Endothelial cell of umbilical vein (primary cell): ENCODE results near the gene TBC1D13. TPM values are rescaled to one million over a fixed set of nuclear protein-coding genes. Genes with fewer than 3 reads are reported as not detected.

Experiments
- BruUV-seq: library from RNA; stranded (reverse); fragments of 400-500 nt; replicated peaks from 2 replicates; lab custom pipeline; 2021; lab: Mats Ljungman, UMichigan
- CTCF ChIA-PET: fragments of 300-600, 350-600 bp; sonication (Branson Sonifier 250); formaldehyde crosslinking; loops from one replicate; lab custom pipeline; 2021; ENCODE audit warnings: antibody characterized with exemption, inconsistent platforms; lab: Charles Lee
- POLR2A ChIA-PET: fragments of 300-600, 350-600 bp; sonication (Branson Sonifier 250); formaldehyde crosslinking; loops from one replicate; lab custom pipeline; 2021; ENCODE audit warnings: antibody characterized with exemption, inconsistent platforms; lab: Charles Lee
- DNase-seq: peaks from one replicate; pipeline ENCODE4 v3.0.0-alpha.2; 2011; ENCODE audit warnings: low read depth, low spot score
- FAIRE-seq: peaks from 2 replicates; lab custom pipeline; 2011; peaks lifted over from hg19 to GRCh38; lab: Jason Lieb, UNC
- H2AFZ ChIP-seq: 2 replicates; pipeline ENCODE4 v1.6.0; 2012; ENCODE audit warnings: low read depth, low read length, control low read depth, inconsistent platforms
- H3K27ac ChIP-seq: 2 replicates; pipeline ENCODE4 v1.5.1; 2011; ENCODE audit warnings: low read depth, mild to moderate bottlenecking, control low read depth, low read length, moderate library complexity; ENCODE audit not compliant: insufficient read depth
- H3K27me3 ChIP-seq, 2 experiments: 2 replicates each; pipeline versions ENCODE4 v1.6.0 to v1.6.1; 2011; ENCODE audit warnings: low read length in 2 of 2, mixed read lengths in 1 of 2; ENCODE audit not compliant: control insufficient read depth in 2 of 2, insufficient read depth in 2 of 2
- H3K36me3 ChIP-seq, 2 experiments: 2 replicates in 1 of 2; 3 replicates in 1 of 2; pipeline ENCODE4 v1.5.1; 2011; ENCODE audit warnings: low read length in 2 of 2, mild to moderate bottlenecking in 1 of 2, moderate library complexity in 1 of 2; ENCODE audit not compliant: control insufficient read depth in 2 of 2, insufficient read depth in 2 of 2; ENCODE audit errors: extremely low read depth in 1 of 2
- H3K4me1 ChIP-seq: 3 replicates; pipeline ENCODE4 v1.5.1; 2011; ENCODE audit warnings: mild to moderate bottlenecking, low read length; ENCODE audit not compliant: control insufficient read depth, insufficient read depth; ENCODE audit errors: extremely low read depth
- H3K4me2 ChIP-seq: 2 replicates; pipeline ENCODE4 v1.6.1; 2011; ENCODE audit warnings: low read length, control low read depth, mixed read lengths; ENCODE audit not compliant: insufficient read depth
- H3K4me3 ChIP-seq, 3 experiments: fragments of 200-600 bp in 1 of 3; sonication (generic), shearing (Covaris generic) in 1 of 3; replicated peaks in 1 of 3; 2 replicates each; pipeline ENCODE4 v1.5.1; 2011 to 2016; ENCODE audit warnings: control low read depth in 3 of 3, low read length in 3 of 3, mild to moderate bottlenecking in 2 of 3, inconsistent platforms in 1 of 3, low read depth in 1 of 3, moderate library complexity in 1 of 3; ENCODE audit not compliant: insufficient read depth in 1 of 3
- H3K79me2 ChIP-seq: 2 replicates; pipeline ENCODE4 v1.6.0; 2012; ENCODE audit warnings: low read length, inconsistent platforms; ENCODE audit not compliant: control insufficient read depth, insufficient read depth
- H3K9ac ChIP-seq: replicated peaks from 2 replicates; pipeline ENCODE3; 2011; ENCODE audit warnings: low read length, control low read depth; ENCODE audit not compliant: insufficient read depth; ENCODE audit errors: extremely low read depth
- H3K9me1 ChIP-seq: replicated peaks from 3 replicates; pipeline ENCODE4 v1.6.0; 2011; ENCODE audit warnings: mild to moderate bottlenecking, low read length; ENCODE audit not compliant: control insufficient read depth, insufficient read depth; ENCODE audit errors: extremely low read depth
- H3K9me3 ChIP-seq: replicated peaks from 2 replicates; pipeline ENCODE4 v1.5.1; 2012; ENCODE audit warnings: low read length, inconsistent platforms; ENCODE audit not compliant: control insufficient read depth, insufficient read depth
- H4K20me1 ChIP-seq: replicated peaks from 2 replicates; pipeline ENCODE3; 2011; ENCODE audit warnings: mild to moderate bottlenecking, low read length; ENCODE audit not compliant: control insufficient read depth, insufficient read depth; ENCODE audit errors: extremely low read depth
- CTCF ChIP-seq, 2 donors: IDR thresholded peaks; 1 replicate in 1 of 2; 2 replicates in 1 of 2; pipeline ENCODE4 v1.5.1; 2011; ENCODE audit warnings: low read length in 2 of 2, mild to moderate bottlenecking in 2 of 2, moderate library complexity in 2 of 2, control low read depth in 1 of 2, inconsistent platforms in 1 of 2, low read depth in 1 of 2; ENCODE audit not compliant: insufficient read depth in 1 of 2; ENCODE audit errors: extremely low read depth in 1 of 2
- EZH2 ChIP-seq: IDR thresholded peaks from 2 replicates; pipeline ENCODE4 v1.6.1; 2012; ENCODE audit warnings: borderline replicate concordance, low read depth, mild to moderate bottlenecking, moderate library complexity, low read length, inconsistent platforms; ENCODE audit not compliant: severe bottlenecking
- FOS ChIP-seq: IDR thresholded peaks from 2 replicates; pipeline ENCODE4 v1.6.1; 2011; ENCODE audit warnings: mild to moderate bottlenecking, low read length, moderate library complexity, borderline replicate concordance; ENCODE audit not compliant: insufficient read depth
- GATA2 ChIP-seq: IDR thresholded peaks from 2 replicates; pipeline ENCODE4 v1.7.0; 2011; ENCODE audit warnings: low read depth, mild to moderate bottlenecking, moderate library complexity, mixed read lengths, low read length; ENCODE audit not compliant: insufficient read length, insufficient read depth
- JUN ChIP-seq: IDR thresholded peaks from 2 replicates; pipeline ENCODE4 v1.6.1; 2011; ENCODE audit warnings: borderline replicate concordance, low read depth; ENCODE audit not compliant: insufficient read length, insufficient read depth
- MAX ChIP-seq: IDR thresholded peaks from 2 replicates; pipeline ENCODE4 v1.6.1; 2011; ENCODE audit not compliant: insufficient read depth, insufficient read length
- MYC ChIP-seq: IDR thresholded peaks from one replicate; pipeline ENCODE4 v1.6.1; 2011; ENCODE audit warnings: mild to moderate bottlenecking, low read depth, low read length
- POLR2A ChIP-seq: IDR thresholded peaks from 2 replicates; pipeline ENCODE4 v1.6.1; 2012; ENCODE audit warnings: low read depth, mild to moderate bottlenecking, control low read depth, low read length
- POLR2AphosphoS5 ChIP-seq: IDR thresholded peaks from 2 replicates; pipeline ENCODE4 v1.6.1; 2012; ENCODE audit warnings: low read depth, mild to moderate bottlenecking, control low read depth, low read length, moderate library complexity; ENCODE audit not compliant: insufficient read depth
- dilution Hi-C: fragments of 300-500 bp; cut with MboI; formaldehyde crosslinking; loops from one replicate; pipeline ENCODE4 v1.15.0; 2019; ENCODE audit warnings: low sequenced_read_pairs; ENCODE audit not compliant: extremely low pct_ligation_motif_present
- intact Hi-C: fragments of 100-400 bp; cut with micrococcal nuclease; formaldehyde crosslinking; loops from one replicate; pipeline ENCODE4 v1.10.0; 2022
- polyA plus RNA-seq, 4 experiments: library from polyadenylated mRNA; depleted of rRNA in 3 of 4; stranded (reverse) in 3 of 4; unstranded in 1 of 4; fragments of >200 nt; gene quantifications; 2 replicates each; pipeline versions ENCODE4 v1.2.1 to v1.2.3, GENCODE V29; 2011 to 2012; ENCODE audit warnings: missing spikeins in 1 of 4
- total RNA-seq: library from RNA; stranded (reverse); gene quantifications from 2 replicates; pipeline ENCODE4 v1.2.3, GENCODE V29; 2021

TBC1D13 gene
- total and polyA plus RNA-seq, 2 donors (not counting 3 experiments of a cell fraction or from before 2014, with no cell fraction given), result 35.1 to 41.9 TPM

GRCh38 chr9:128788445-128788844 is 1.4 kb downstream of the TBC1D13 start:
- ChIA-PET CTCF (interaction anchor here (0.6 to 2.0 kb wide), 7 partner anchors 10 to 153 kb away, joined by 3 to 9 read pairs (median 5); partner anchors contain the start of genes ENDOG and PKN3), POLR2A (no interaction called here)
- no peaks in the 10 kb centered on the region for H4K20me1 ChIP-seq
- no peaks in the 10 kb centered on the region for H3K9me1 ChIP-seq
- FAIRE-seq (no peak), DNase-seq (no peak)
- peaks cover 7 to 26% of the 10 kb centered on the region in 2 experiments for H3K36me3 ChIP-seq
- no peaks in the 10 kb centered on the region for H3K9me3 ChIP-seq
- H3K9ac ChIP-seq, result peak overlapping the region; percentile 35
- peaks cover 11% of the 10 kb centered on the region for H3K4me1 ChIP-seq
- intact Hi-C loops (loop anchor here (5.0 kb wide), 1 partner anchor 56 kb away; no protein-coding TSS in a partner anchor), dilution Hi-C loops (no loop called here)
- peak overlapping the region in 1 of 3 experiments; percentile 77 for H3K4me3 ChIP-seq
- no peaks in the 10 kb centered on the region for H3K27me3 ChIP-seq
- H3K27ac ChIP-seq, result no peak overlapping the region
- no peak overlapping the region for H2AFZ ChIP-seq
- no TSS peak for BruUV-seq
- peaks cover 13% of the 10 kb centered on the region for H3K79me2 ChIP-seq
- TF ChIP-seq GATA2, result no peak
- TF ChIP-seq CTCF (IDR thresholded peaks at IDR 0.05; ENCODE audit: extremely low read depth in 1 of 2, insufficient read depth in 1 of 2, low read depth in 1 of 2, low read length in 2 of 2), result no peak
- TF ChIP-seq JUN, result no peak
- no peak for TF ChIP-seq MYC
- TF ChIP-seq FOS, result no peak
- no peak for TF ChIP-seq POLR2A
- TF ChIP-seq POLR2AphosphoS5, result no peak
- TF ChIP-seq MAX, result no peak
- no peak for TF ChIP-seq EZH2
- H3K4me2 ChIP-seq, result peak overlapping the region; percentile 71
